ENCODE measurements around the gene USP11.
"Not testable (repeated sequence)": the region's sequence is repeated elsewhere in the genome, so short reads cannot be mapped to it uniquely, and the experiment has no call there.

Gene USP11

GRCh38 chrX:47278691-47279090 is 45.9 kb downstream of the USP11 start:
- in situ Hi-C loops (cut with HindIII; ENCODE audit: low pct_ligation_motif_present, low pct_unique_long_range_greater_than_20kb, low sequenced_read_pairs), result no loop called here
- no peak for DNase-seq

- in situ Hi-C loops (cut with HindIII; ENCODE audit: low pct_ligation_motif_present, low pct_unique_long_range_greater_than_20kb, low sequenced_read_pairs), result no loop called here
- DNase-seq, result no peak
Observed at GRCh38 chrX:47283015-47283771, 50.4 kb downstream of the USP11 start.

GRCh38 chrX:47284616-47285015 is 51.8 kb downstream of the USP11 start:
- in situ Hi-C loops (cut with HindIII; ENCODE audit: low pct_ligation_motif_present, low pct_unique_long_range_greater_than_20kb, low sequenced_read_pairs); DNase-seq: not testable (repeated sequence)

GRCh38 chrX:47285836-47286320 is 53.1 kb downstream of the USP11 start:
- in situ Hi-C loops (cut with HindIII; ENCODE audit: low pct_ligation_motif_present, low pct_unique_long_range_greater_than_20kb, low sequenced_read_pairs), result no loop called here
- no peak for DNase-seq

- in situ Hi-C loops (cut with HindIII; ENCODE audit: low pct_ligation_motif_present, low pct_unique_long_range_greater_than_20kb, low sequenced_read_pairs), result no loop called here
- no peak for DNase-seq
Observed at GRCh38 chrX:47293106-47293505, 60.3 kb downstream of the USP11 start.

- in situ Hi-C loops (cut with HindIII; ENCODE audit: low pct_ligation_motif_present, low pct_unique_long_range_greater_than_20kb, low sequenced_read_pairs), result no loop called here
- DNase-seq, result no peak
Observed at GRCh38 chrX:47296766-47297365, 64.1 kb downstream of the USP11 start.

GRCh38 chrX:47297874-47298273 is 65.1 kb downstream of the USP11 start:
- no peak for DNase-seq
- in situ Hi-C loops (cut with HindIII; ENCODE audit: low pct_ligation_motif_present, low pct_unique_long_range_greater_than_20kb, low sequenced_read_pairs), result no loop called here
